Astrocyte (in vitro differentiated cells and primary cell): ENCODE data around the gene DPEP1. TPM values are rescaled to one million over a fixed set of nuclear protein-coding genes. Genes with fewer than 3 reads are reported as not detected.

Experiments used
- DNase-seq: peaks from one replicate; pipeline ENCODE4 v3.0.0-alpha.2; 2010; ENCODE audit warnings: low read depth
- FAIRE-seq: peaks from 2 replicates; lab custom pipeline; 2011; peaks lifted over from hg19 to GRCh38; lab: Jason Lieb, UNC
- H2AFZ ChIP-seq: 2 replicates; pipeline ENCODE4 v1.6.0; 2012; ENCODE audit warnings: low read depth, low read length, inconsistent platforms
- H3K27ac ChIP-seq: 2 replicates; pipeline ENCODE4 v1.5.1; 2011; ENCODE audit warnings: low read depth, low read length, inconsistent platforms
- H3K27me3 ChIP-seq: 2 replicates; pipeline ENCODE4 v1.6.0; 2011; ENCODE audit warnings: low read length, inconsistent platforms; ENCODE audit not compliant: insufficient read depth
- H3K36me3 ChIP-seq: 2 replicates; pipeline ENCODE4 v1.5.1; 2011; ENCODE audit warnings: low read length, inconsistent platforms; ENCODE audit not compliant: insufficient read depth
- H3K4me1 ChIP-seq: 2 replicates; pipeline ENCODE4 v1.5.1; 2011; ENCODE audit warnings: low read length, inconsistent platforms; ENCODE audit not compliant: insufficient read depth
- H3K4me2 ChIP-seq: 2 replicates; pipeline ENCODE4 v1.6.0; 2012; ENCODE audit warnings: low read length, inconsistent platforms
- H3K4me3 ChIP-seq: 2 replicates; pipeline ENCODE4 v1.5.1; 2011; ENCODE audit warnings: low read depth, mild to moderate bottlenecking, low read length, inconsistent platforms; ENCODE audit not compliant: insufficient read depth
- H3K79me2 ChIP-seq: 2 replicates; pipeline ENCODE4 v1.6.0; 2012; ENCODE audit warnings: mild to moderate bottlenecking, low read length, inconsistent platforms; ENCODE audit not compliant: insufficient read depth
- H3K9ac ChIP-seq: 2 replicates; pipeline ENCODE4 v1.6.0; 2012; ENCODE audit warnings: mild to moderate bottlenecking, low read length, inconsistent platforms
- H3K9me3 ChIP-seq: 2 replicates; pipeline ENCODE4 v1.5.1; 2012; ENCODE audit warnings: low read depth, mild to moderate bottlenecking, low read length, inconsistent platforms; ENCODE audit not compliant: insufficient read depth
- H4K20me1 ChIP-seq: 2 replicates; pipeline ENCODE4 v1.6.0; 2012; ENCODE audit warnings: low read length, inconsistent platforms; ENCODE audit not compliant: insufficient read depth
- H3K27ac Mint-ChIP-seq: one replicate; pipeline ENCODE4 v1.8.0; 2021; ENCODE audit warnings: mild to moderate bottlenecking, mixed read lengths; ENCODE audit not compliant: unreplicated experiment
- H3K27me3 Mint-ChIP-seq: one replicate; pipeline ENCODE4 v1.8.0; 2021; ENCODE audit warnings: low read depth, mixed read lengths; ENCODE audit not compliant: unreplicated experiment
- H3K36me3 Mint-ChIP-seq: one replicate; pipeline ENCODE4 v1.8.0; 2021; ENCODE audit warnings: low read depth, mixed read lengths; ENCODE audit not compliant: unreplicated experiment
- H3K4me1 Mint-ChIP-seq: one replicate; pipeline ENCODE4 v1.8.0; 2021; ENCODE audit warnings: low read depth, mixed read lengths; ENCODE audit not compliant: unreplicated experiment
- H3K4me3 Mint-ChIP-seq: one replicate; pipeline ENCODE4 v1.8.0; 2021; ENCODE audit warnings: mild to moderate bottlenecking, moderate library complexity, mixed read lengths; ENCODE audit not compliant: unreplicated experiment
- H3K9me3 Mint-ChIP-seq: one replicate; pipeline ENCODE4 v1.8.0; 2021; ENCODE audit warnings: mild to moderate bottlenecking, mixed read lengths; ENCODE audit not compliant: unreplicated experiment
- CTCF ChIP-seq: IDR thresholded peaks from 2 replicates; pipeline ENCODE4 v1.5.1; 2011; ENCODE audit warnings: low read depth, mild to moderate bottlenecking, inconsistent platforms, low read length, moderate library complexity; ENCODE audit not compliant: insufficient read depth
- EZH2 ChIP-seq: IDR thresholded peaks from 2 replicates; pipeline ENCODE4 v1.6.1; 2012; ENCODE audit warnings: mild to moderate bottlenecking, low read length, inconsistent platforms; ENCODE audit not compliant: insufficient read depth
- total RNA-seq: library from RNA; stranded (reverse); gene quantifications from 2 replicates; pipeline ENCODE4 v1.2.1, GENCODE V29; 2021

The DPEP1 gene
- total RNA-seq, 1 donor from 2014 or later = 0.11 TPM

DNA sequence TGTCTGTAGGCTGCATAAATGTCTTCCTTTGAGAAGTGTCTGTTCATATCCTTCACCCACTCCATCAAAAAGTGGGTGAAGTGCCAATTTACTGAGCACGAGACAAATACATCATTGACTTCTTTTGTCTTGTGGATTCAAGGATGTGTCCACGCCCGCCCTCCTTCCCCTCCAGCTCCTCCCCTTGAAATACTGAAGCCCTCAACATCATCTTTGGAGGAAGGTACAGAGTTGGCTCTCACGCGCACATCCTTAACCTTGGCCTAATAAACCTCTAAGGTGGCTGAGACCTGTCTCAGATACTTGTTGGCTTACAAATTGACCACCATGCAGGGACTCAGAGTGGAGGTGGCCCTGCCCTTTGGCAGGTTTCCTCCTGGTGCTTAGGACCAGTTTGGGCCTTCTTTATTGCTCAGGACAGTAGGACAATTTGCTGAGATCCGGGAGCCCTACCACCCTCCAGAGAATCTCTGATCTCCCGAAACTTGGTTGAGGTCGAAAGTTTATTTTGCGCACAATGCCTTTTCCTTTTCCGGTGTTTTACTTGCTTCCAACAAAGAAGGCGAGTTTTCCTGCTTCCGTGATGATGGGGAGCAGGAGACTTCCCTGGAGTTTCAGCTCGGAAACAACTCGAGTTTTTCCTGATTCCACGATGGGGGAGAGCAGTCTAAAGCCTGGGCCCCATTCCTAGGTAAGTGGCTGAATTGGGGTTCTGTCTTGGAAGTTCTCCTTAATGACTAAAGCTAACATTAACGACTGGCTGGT is 58.9 kb downstream of the DPEP1 start:
- H3K27me3 Mint-ChIP-seq = no peaks in the 10 kb centered on the region
- peaks cover 1% of the 10 kb centered on the region for H3K9me3 Mint-ChIP-seq
- no peaks in the 10 kb centered on the region for H3K36me3 ChIP-seq
- H3K27ac Mint-ChIP-seq = peak overlapping the region; percentile 41
- no peaks in the 10 kb centered on the region for H3K79me2 ChIP-seq
- no peaks in the 10 kb centered on the region for H4K20me1 ChIP-seq
- no peak for FAIRE-seq
- no peak overlapping the region for H3K4me3 ChIP-seq
- no peak overlapping the region for H3K9ac ChIP-seq
- no peak overlapping the region for H3K4me2 ChIP-seq
- no peak overlapping the region for H2AFZ ChIP-seq
- no peaks in the 10 kb centered on the region for H3K9me3 ChIP-seq
- H3K4me3 Mint-ChIP-seq = no peak overlapping the region
- H3K4me1 Mint-ChIP-seq = peaks cover 8% of the 10 kb centered on the region
- peaks cover 26% of the 10 kb centered on the region for H3K36me3 Mint-ChIP-seq
- TF ChIP-seq EZH2 (no peak), CTCF (no peak)
- H3K4me1 ChIP-seq = peaks cover 6% of the 10 kb centered on the region
- no peak overlapping the region for H3K27ac ChIP-seq
- H3K27me3 ChIP-seq = no peaks in the 10 kb centered on the region
- no peak for DNase-seq

DNA sequence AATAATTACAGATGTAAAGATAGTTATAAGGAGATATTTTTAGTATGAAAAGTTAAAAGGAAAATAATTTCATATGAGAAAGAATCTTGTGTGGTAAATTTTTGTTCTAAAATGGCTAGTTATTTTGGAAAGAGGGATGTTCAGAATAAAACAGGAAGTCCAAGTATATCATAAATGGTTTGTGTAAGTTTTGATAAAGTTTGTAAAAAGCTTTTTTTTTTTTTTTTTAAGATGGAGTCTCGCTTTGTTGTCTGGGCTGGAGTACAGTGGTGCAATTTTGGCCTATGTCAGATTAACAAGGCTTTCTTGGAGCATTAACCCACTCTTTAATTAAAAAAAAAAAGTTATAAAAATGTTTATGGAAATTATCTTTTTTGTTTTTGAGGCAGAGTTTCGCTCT is 64.8 kb downstream of the DPEP1 start:
- H3K4me1 ChIP-seq = no peaks in the 10 kb centered on the region
- H2AFZ ChIP-seq = no peak overlapping the region
- no peak for DNase-seq
- Mint-ChIP-seq H3K4me3 (no peak overlapping the region), H3K4me1 (no peaks in the 10 kb centered on the region), H3K27ac (no peak overlapping the region), H3K27me3 (no peaks in the 10 kb centered on the region), H3K9me3 (peaks cover 8% of the 10 kb centered on the region), H3K36me3 (peaks cover 26% of the 10 kb centered on the region)
- H3K9ac ChIP-seq = no peak overlapping the region
- H3K9me3 ChIP-seq = peaks cover 7% of the 10 kb centered on the region
- no peak overlapping the region for H3K27ac ChIP-seq
- no peaks in the 10 kb centered on the region for H3K36me3 ChIP-seq
- H3K27me3 ChIP-seq = no peaks in the 10 kb centered on the region
- H3K79me2 ChIP-seq = no peaks in the 10 kb centered on the region
- FAIRE-seq = no peak
- no peak overlapping the region for H3K4me3 ChIP-seq
- H4K20me1 ChIP-seq = no peaks in the 10 kb centered on the region
- TF ChIP-seq EZH2 = no peak
- TF ChIP-seq CTCF = no peak
- no peak overlapping the region for H3K4me2 ChIP-seq

DNA sequence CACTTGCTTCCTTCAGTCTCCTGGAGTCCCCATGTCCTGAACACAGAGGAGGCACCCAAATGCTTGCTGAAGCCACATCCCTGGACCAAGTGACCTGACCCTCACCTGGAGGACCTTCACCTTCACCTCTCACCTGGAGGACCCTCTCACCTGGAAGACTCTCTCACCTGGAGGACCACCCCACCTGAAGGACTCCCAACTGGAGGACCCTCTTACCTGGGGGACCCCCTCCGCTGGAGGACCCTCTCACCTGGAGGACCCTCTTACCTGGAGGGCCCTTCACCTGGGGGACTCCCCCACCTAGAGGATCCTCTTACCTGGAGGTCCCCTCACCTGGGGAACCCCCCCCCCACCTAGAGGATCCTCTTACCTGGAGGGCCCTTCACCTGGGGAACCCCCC is 72.5 kb downstream of the DPEP1 start:
- Histone ChIP-seq H3K4me2 (peak overlapping the region; percentile 99), H3K9me3 (peaks cover 3% of the 10 kb centered on the region), H3K4me3 (no peak overlapping the region), H3K27me3 (no peaks in the 10 kb centered on the region), H3K79me2 (peaks cover 25% of the 10 kb centered on the region), H2AFZ (no peak overlapping the region), H3K4me1 (peaks cover 10% of the 10 kb centered on the region), H3K27ac (no peak overlapping the region), H3K36me3 (peaks cover 3% of the 10 kb centered on the region), H4K20me1 (peaks cover 14% of the 10 kb centered on the region), H3K9ac (no peak overlapping the region)
- no peak for FAIRE-seq
- H3K36me3 Mint-ChIP-seq = peaks cover 24% of the 10 kb centered on the region
- H3K27me3 Mint-ChIP-seq = no peaks in the 10 kb centered on the region
- no peak for TF ChIP-seq CTCF
- no peak for TF ChIP-seq EZH2
- H3K27ac Mint-ChIP-seq = no peak overlapping the region
- H3K9me3 Mint-ChIP-seq = peaks cover 15% of the 10 kb centered on the region
- no peak for DNase-seq
- peaks cover 4% of the 10 kb centered on the region for H3K4me1 Mint-ChIP-seq
- H3K4me3 Mint-ChIP-seq = peak overlapping the region; percentile 68
